IMR-90 (cell line): ENCODE data around the gene DELE1. TPM values are rescaled to one million over a fixed set of nuclear protein-coding genes. Genes with fewer than 3 reads are reported as not detected.

Experiments
- ATAC-seq: fragments of 200-7000 bp; cut with Tn5 transposase; 2 replicates; pipeline ENCODE4 v1.9.1; 2020; ENCODE audit warnings: low read depth, mild to moderate bottlenecking, moderate library complexity
- BruUV-seq: library from RNA; stranded (reverse); fragments of 400-500 nt; replicated peaks from 2 replicates; lab custom pipeline; 2021; lab: Mats Ljungman, UMichigan
- CTCF ChIA-PET: fragments of 300-600 bp; formaldehyde crosslinking; extraction: SDS; loops from one replicate; lab custom pipeline; 2021; ENCODE audit warnings: antibody characterized with exemption; lab: Yijun Ruan, JAX
- POLR2A ChIA-PET: fragments of 300-600 bp; sonication (Branson Sonifier 250); formaldehyde crosslinking; loops from one replicate; lab custom pipeline; 2022; ENCODE audit warnings: antibody characterized with exemption; ENCODE audit not compliant: unreplicated experiment; lab: Charles Lee
- DNase-seq: peaks from one replicate; pipeline ENCODE4 v3.0.0; 2013
- H2AFZ ChIP-seq: replicated peaks from 2 replicates; pipeline ENCODE3; 2013; ENCODE audit warnings: low read length, mild to moderate bottlenecking; ENCODE audit not compliant: poor library complexity
- H2AK5ac ChIP-seq: 2 replicates; pipeline ENCODE4 v1.6.1; 2013; ENCODE audit warnings: low read depth, low read length, inconsistent platforms
- H2AK9ac ChIP-seq: replicated peaks from 2 replicates; pipeline ENCODE3; 2013; ENCODE audit warnings: mild to moderate bottlenecking, low read depth, low read length, moderate library complexity; ENCODE audit not compliant: poor library complexity
- H2BK120ac ChIP-seq: 2 replicates; pipeline ENCODE4 v1.6.1; 2013; ENCODE audit warnings: low read depth, low read length, inconsistent platforms
- H2BK15ac ChIP-seq: 3 replicates; pipeline ENCODE4 v1.6.1; 2013; ENCODE audit warnings: low read depth, low read length, inconsistent platforms
- H2BK20ac ChIP-seq: 2 replicates; pipeline ENCODE4 v1.6.1; 2013; ENCODE audit warnings: low read depth, mild to moderate bottlenecking, inconsistent platforms, low read length, moderate library complexity
- H2BK5ac ChIP-seq: 2 replicates; pipeline ENCODE4 v1.6.1; 2013; ENCODE audit warnings: mild to moderate bottlenecking, low read depth, low read length, inconsistent platforms; ENCODE audit not compliant: poor library complexity, severe bottlenecking
- H3K14ac ChIP-seq: replicated peaks from 2 replicates; pipeline ENCODE4 v1.6.1; 2013; ENCODE audit warnings: low read depth, low read length, inconsistent platforms
- H3K18ac ChIP-seq: 2 replicates; pipeline ENCODE4 v1.6.1; 2013; ENCODE audit warnings: low read depth, low read length, control low read depth
- H3K23ac ChIP-seq: 2 replicates; pipeline ENCODE4 v1.6.1; 2013; ENCODE audit warnings: low read depth, low read length, inconsistent platforms
- H3K27ac ChIP-seq: 2 replicates; pipeline ENCODE4 v1.5.1; 2013; ENCODE audit warnings: mild to moderate bottlenecking, control low read depth, low read length; ENCODE audit not compliant: insufficient read depth
- H3K27me3 ChIP-seq: 2 replicates; pipeline ENCODE4 v1.6.1; 2013; ENCODE audit warnings: low read length; ENCODE audit not compliant: control insufficient read depth, insufficient read depth
- H3K36me3 ChIP-seq: 2 replicates; pipeline ENCODE4 v1.6.1; 2013; ENCODE audit warnings: low read length, mixed read lengths; ENCODE audit not compliant: control insufficient read depth, insufficient read depth
- H3K4ac ChIP-seq: 2 replicates; pipeline ENCODE4 v1.6.1; 2013; ENCODE audit warnings: low read depth, low read length, inconsistent platforms
- H3K4me1 ChIP-seq: 2 replicates; pipeline ENCODE4 v1.6.1; 2013; ENCODE audit warnings: low read length, mixed read lengths; ENCODE audit not compliant: control insufficient read depth, insufficient read depth
- H3K4me2 ChIP-seq: 2 replicates; pipeline ENCODE4 v1.6.1; 2013; ENCODE audit warnings: low read depth, mild to moderate bottlenecking, control low read depth, low read length, moderate library complexity
- H3K4me3 ChIP-seq: 2 replicates; pipeline ENCODE4 v1.5.1; 2013; ENCODE audit warnings: low read depth, mild to moderate bottlenecking, control low read depth, low read length, moderate library complexity; ENCODE audit not compliant: insufficient read depth
- H3K56ac ChIP-seq: 2 replicates; pipeline ENCODE4 v1.6.1; 2013; ENCODE audit warnings: low read length, inconsistent platforms; ENCODE audit not compliant: insufficient read depth; ENCODE audit errors: extremely low read depth
- H3K79me1 ChIP-seq, 2 experiments: 2 replicates each; pipeline ENCODE4 v1.6.1; 2013; ENCODE audit warnings: low read length in 2 of 2, inconsistent platforms in 1 of 2, low read depth in 1 of 2
- H3K9ac ChIP-seq: 2 replicates; pipeline ENCODE4 v1.6.1; 2013; ENCODE audit warnings: low read depth, low read length, control low read depth
- H3K9me1 ChIP-seq: 2 replicates; pipeline ENCODE4 v1.6.1; 2013; ENCODE audit warnings: low read length, inconsistent platforms; ENCODE audit not compliant: insufficient read depth
- H3K9me3 ChIP-seq: 2 replicates; pipeline ENCODE4 v1.6.1; 2013; ENCODE audit warnings: low read length; ENCODE audit not compliant: control insufficient read depth, insufficient read depth
- H4K20me1 ChIP-seq: 2 replicates; pipeline ENCODE4 v1.6.1; 2013; ENCODE audit warnings: low read length, inconsistent platforms; ENCODE audit not compliant: insufficient read depth
- H4K5ac ChIP-seq: 2 replicates; pipeline ENCODE4 v1.6.1; 2013; ENCODE audit warnings: mild to moderate bottlenecking, low read depth, low read length, control low read depth
- H4K8ac ChIP-seq, 2 experiments: 2 replicates each; pipeline ENCODE4 v1.6.1; 2013; ENCODE audit warnings: low read depth in 2 of 2, low read length in 2 of 2, control low read depth in 1 of 2, inconsistent platforms in 1 of 2
- H4K91ac ChIP-seq: 2 replicates; pipeline ENCODE4 v1.6.1; 2013; ENCODE audit warnings: low read depth, low read length, inconsistent platforms; ENCODE audit not compliant: insufficient read depth
- BHLHE40 ChIP-seq: fragments of 150-350 bp; IDR thresholded peaks from 2 replicates; pipeline ENCODE4 v1.6.1; 2016; ENCODE audit warnings: mild to moderate bottlenecking, low read depth, low read length
- CEBPB ChIP-seq: IDR thresholded peaks from 2 replicates; pipeline ENCODE4 v1.6.1; 2012; ENCODE audit warnings: low read depth, low read length, improper control_type of control experiment
- CHD1 ChIP-seq: IDR thresholded peaks from 2 replicates; pipeline ENCODE4 v1.6.1; 2012; ENCODE audit warnings: low read depth, low read length, improper control_type of control experiment
- CTCF ChIP-seq: conservative IDR thresholded peaks from 2 replicates; pipeline ENCODE4 v1.5.1; 2012; ENCODE audit warnings: mild to moderate bottlenecking, low read depth, low read length, improper control_type of control experiment
- ELK1 ChIP-seq: fragments of 150-350 bp; IDR thresholded peaks from 2 replicates; pipeline ENCODE4 v1.6.1; 2016; ENCODE audit warnings: low read depth, mild to moderate bottlenecking, low read length, moderate library complexity, borderline replicate concordance
- FOS ChIP-seq: fragments of 150-350 bp; IDR thresholded peaks from 2 replicates; pipeline ENCODE4 v1.6.1; 2016; ENCODE audit warnings: low read depth, low read length
- MAFK ChIP-seq: IDR thresholded peaks from 2 replicates; pipeline ENCODE4 v1.6.1; 2012; ENCODE audit warnings: low read depth, low read length, improper control_type of control experiment
- MAZ ChIP-seq: IDR thresholded peaks from 2 replicates; pipeline ENCODE4 v1.6.1; 2012; ENCODE audit warnings: low read depth, mild to moderate bottlenecking, low read length, improper control_type of control experiment, moderate library complexity, borderline replicate concordance
- MXI1 ChIP-seq: IDR thresholded peaks from 2 replicates; pipeline ENCODE4 v1.6.1; 2012; ENCODE audit warnings: low read depth, mild to moderate bottlenecking, low read length, moderate library complexity, borderline replicate concordance
- NFE2L2 ChIP-seq: fragments of 150-350 bp; IDR thresholded peaks from 2 replicates; pipeline ENCODE4 v1.6.1; 2016; ENCODE audit warnings: low read depth, mild to moderate bottlenecking, low read length
- POLR2A ChIP-seq: IDR thresholded peaks from 2 replicates; pipeline ENCODE4 v1.6.1; 2012; ENCODE audit warnings: mild to moderate bottlenecking, low read depth, low read length
- RAD21 ChIP-seq: IDR thresholded peaks from 2 replicates; pipeline ENCODE4 v1.6.1; 2012; ENCODE audit warnings: low read length, improper control_type of control experiment
- RCOR1 ChIP-seq: IDR thresholded peaks from 2 replicates; pipeline ENCODE4 v1.6.1; 2012; ENCODE audit warnings: mild to moderate bottlenecking, low read length, improper control_type of control experiment; ENCODE audit not compliant: insufficient replicate concordance
- RFX5 ChIP-seq: IDR thresholded peaks from 2 replicates; pipeline ENCODE4 v1.8.0; 2012; ENCODE audit warnings: low read depth, mild to moderate bottlenecking, low read length, moderate library complexity
- SMC3 ChIP-seq: fragments of 150-350 bp; IDR thresholded peaks from 2 replicates; pipeline ENCODE4 v1.6.1; 2016; ENCODE audit warnings: low read depth, mild to moderate bottlenecking, antibody characterized with exemption, low read length, moderate library complexity
- USF2 ChIP-seq: fragments of 150-350 bp; IDR thresholded peaks from 2 replicates; pipeline ENCODE4 v1.6.1; 2017; ENCODE audit warnings: mild to moderate bottlenecking, antibody characterized with exemption, low read length, low read depth
- WGBS, 2 experiments: methylation state at CpG; one replicate each; pipeline versions ENCODE4 v1.1.5 to v1.1.7; 2013; ENCODE audit warnings: missing lambda C conversion rate in 2 of 2; ENCODE audit not compliant: insufficient read length in 1 of 2; ENCODE audit errors: extremely low coverage in 2 of 2; 5-methylcytosine and 5-hydroxymethylcytosine counted together
- dilution Hi-C: fragments of 300-500 bp; cut with HindIII; formaldehyde crosslinking; loops from one replicate; pipeline ENCODE4 v1.14.3; 2018; ENCODE audit warnings: low sequenced_read_pairs; ENCODE audit not compliant: unreplicated experiment
- in situ Hi-C: fragments of 300-500 bp; cut with MboI; formaldehyde crosslinking; loops from 3 replicates; pipeline ENCODE4 v1.14.3; 2019; ENCODE audit warnings: low sequenced_read_pairs, inconsistent platforms, mixed read lengths
- intact Hi-C: fragments of 100-400 bp; cut with micrococcal nuclease; formaldehyde crosslinking; loops from 2 replicates; pipeline ENCODE4 v1.10.0; 2022
- polyA plus RNA-seq, 3 experiments: library from polyadenylated mRNA; depleted of rRNA; stranded (reverse); fragments of >200 nt; gene quantifications; 2 replicates each; pipeline ENCODE4 v1.2.3, GENCODE V29; 2012; ENCODE audit warnings: low replicate concordance in 1 of 3
- total RNA-seq: library from RNA; depleted of rRNA; stranded (reverse); fragments of >200 nt; gene quantifications from 2 replicates; pipeline ENCODE4 v1.2.3, GENCODE V29; 2012

The DELE1 gene
- total and polyA plus RNA-seq, 2 of the 4 experiments (the other 2 are of a cell fraction), result 28.0 to 66.1 TPM

GRCh38 chr5:141898448-141899049 is 25.1 kb upstream of the DELE1 start:
- no peaks in the 10 kb centered on the region for H4K20me1 ChIP-seq
- no peak overlapping the region for H4K5ac ChIP-seq
- H2AK9ac ChIP-seq, result no peak overlapping the region
- no peak overlapping the region for H2AFZ ChIP-seq
- DNase-seq (no peak), ATAC-seq (no peak)
- no peak overlapping the region for H2BK15ac ChIP-seq
- no peak overlapping the region for H4K8ac ChIP-seq
- intact Hi-C loops, result no loop called here
- WGBS, 2 experiments, result no CpG with 5 or more reads among the region's 2 CpGs
- no peak overlapping the region for H2BK5ac ChIP-seq
- POLR2A ChIA-PET, result no interaction called here
- no peak overlapping the region for H3K56ac ChIP-seq
- no peak overlapping the region for H2BK120ac ChIP-seq
- H3K9me1 ChIP-seq, result no peaks in the 10 kb centered on the region
- H4K91ac ChIP-seq, result no peak overlapping the region
- BruUV-seq, result no TSS peak
- no peak overlapping the region for H2BK20ac ChIP-seq
- no peak overlapping the region for H3K23ac ChIP-seq
- in situ Hi-C loops, result no loop called here
- no peaks in the 10 kb centered on the region for H3K9me3 ChIP-seq
- H3K14ac ChIP-seq, result no peak overlapping the region
- H3K4me3 ChIP-seq, result no peak overlapping the region
- H3K4me2 ChIP-seq, result no peak overlapping the region
- no peak overlapping the region for H3K9ac ChIP-seq
- CTCF ChIA-PET, result no interaction called here
- no peaks in the 10 kb centered on the region for H3K36me3 ChIP-seq
- dilution Hi-C loops, result no loop called here
- no peak overlapping the region for H3K18ac ChIP-seq
- peaks cover 28% of the 10 kb centered on the region for H3K27me3 ChIP-seq
- no peaks in the 10 kb centered on the region for H3K79me1 ChIP-seq
- no peaks in the 10 kb centered on the region for H3K4me1 ChIP-seq
- no peak for TF ChIP-seq RFX5
- no peak for TF ChIP-seq MXI1
- no peak for TF ChIP-seq MAFK
- no peak for TF ChIP-seq RAD21
- no peak for TF ChIP-seq CEBPB
- TF ChIP-seq NFE2L2, result no peak
- TF ChIP-seq ELK1, result no peak
- TF ChIP-seq CHD1, result no peak
- TF ChIP-seq FOS, result no peak
- no peak for TF ChIP-seq USF2
- TF ChIP-seq POLR2A, result no peak
- TF ChIP-seq SMC3, result no peak
- no peak for TF ChIP-seq MAZ
- TF ChIP-seq CTCF, result no peak
- no peak for TF ChIP-seq BHLHE40
- TF ChIP-seq RCOR1, result no peak
- H3K27ac ChIP-seq, result no peak overlapping the region
- H3K4ac ChIP-seq, result no peak overlapping the region
- H2AK5ac ChIP-seq, result no peak overlapping the region
